ENCODE data around the gene SMAGP.
"Not testable (repeated sequence)": the region's sequence is repeated elsewhere in the genome, so short reads cannot be mapped to it uniquely, and the experiment has no call there.

Gene SMAGP

GRCh38 chr12:51270067-51270950 is at the start of gene SMAGP:
Gene SMAGP (minus strand): TSS chr12:51270415. CDS start chr12:51269278, 1,137 bp downstream.
- Mint-ChIP-seq H3K27ac (peak within 1 kb of the TSS; percentile 85), H3K4me1 (peaks cover 22 to 23% of the 10 kb centered on the region in 2 donors), H3K27me3 (no peaks in the 10 kb centered on the region), H3K4me3 (peak within 1 kb of the TSS; percentile 90 to 92), H3K36me3 (peaks cover 3 to 4% of the 10 kb centered on the region in 2 donors), H3K9me3 (peaks cover 0 to 1% of the 10 kb centered on the region in 2 donors)
- DNase-seq = peak; percentile 65
- ATAC-seq (replicated peaks) = peak; percentile 84 to 86

- H3K36me3 Mint-ChIP-seq = peaks cover 6 to 19% of the 10 kb centered on the region in 2 donors
- DNase-seq (no peak), ATAC-seq (replicated peaks) (peak in 1 of 2 donors; percentile 22)
- peak overlapping the region; percentile 2 to 22 for H3K4me3 Mint-ChIP-seq
- peaks cover 49 to 71% of the 10 kb centered on the region in 2 donors for H3K4me1 Mint-ChIP-seq
- peak overlapping the region; percentile 85 for H3K27ac Mint-ChIP-seq
- no peaks in the 10 kb centered on the region for H3K27me3 Mint-ChIP-seq
- H3K9me3 Mint-ChIP-seq = peaks cover 0 to 2% of the 10 kb centered on the region in 2 donors
Observed at GRCh38 chr12:51318846-51319599, 48.8 kb upstream of the SMAGP start.

GRCh38 chr12:51318057-51318806 is 48.0 kb upstream of the SMAGP start:
- Mint-ChIP-seq H3K4me1 (peaks cover 46 to 69% of the 10 kb centered on the region in 2 donors), H3K4me3 (peak overlapping the region in 1 of 2 donors; percentile 23), H3K36me3 (peaks cover 6 to 19% of the 10 kb centered on the region in 2 donors)
- H3K27ac Mint-ChIP-seq, H3K27me3 Mint-ChIP-seq, H3K9me3 Mint-ChIP-seq, DNase-seq: not testable (repeated sequence)
- ATAC-seq (replicated peaks) = peak; percentile 43 to 67

DNA sequence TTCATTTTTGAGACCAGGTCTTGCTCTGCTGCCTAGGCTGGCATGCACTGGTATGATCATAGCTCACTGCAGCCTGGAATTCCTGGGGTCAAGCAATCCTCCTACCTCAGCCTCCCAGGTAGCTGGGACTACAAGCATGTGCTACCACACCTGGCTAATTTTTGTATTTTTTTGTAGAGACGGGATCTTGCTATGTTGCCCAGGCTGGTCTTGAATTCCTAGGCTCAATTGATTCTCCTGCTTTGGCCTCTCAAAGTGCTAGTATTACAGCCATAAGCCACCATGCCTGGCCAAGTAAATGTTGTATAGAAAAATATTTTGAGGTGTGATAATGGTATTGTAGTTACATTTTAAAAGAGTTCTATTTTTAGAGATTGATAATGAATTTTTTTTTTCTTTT is 41.2 kb upstream of the SMAGP start:
- no peaks in the 10 kb centered on the region for H3K9me3 Mint-ChIP-seq
- H3K4me1 Mint-ChIP-seq = peaks cover 8 to 21% of the 10 kb centered on the region in 2 donors
- no peak for ATAC-seq (replicated peaks)
- H3K27me3 Mint-ChIP-seq = no peaks in the 10 kb centered on the region
- H3K27ac Mint-ChIP-seq = no peak overlapping the region
- H3K4me3 Mint-ChIP-seq = no peak overlapping the region
- H3K36me3 Mint-ChIP-seq = peaks cover 11 to 39% of the 10 kb centered on the region in 2 donors
- no peak for DNase-seq

DNA sequence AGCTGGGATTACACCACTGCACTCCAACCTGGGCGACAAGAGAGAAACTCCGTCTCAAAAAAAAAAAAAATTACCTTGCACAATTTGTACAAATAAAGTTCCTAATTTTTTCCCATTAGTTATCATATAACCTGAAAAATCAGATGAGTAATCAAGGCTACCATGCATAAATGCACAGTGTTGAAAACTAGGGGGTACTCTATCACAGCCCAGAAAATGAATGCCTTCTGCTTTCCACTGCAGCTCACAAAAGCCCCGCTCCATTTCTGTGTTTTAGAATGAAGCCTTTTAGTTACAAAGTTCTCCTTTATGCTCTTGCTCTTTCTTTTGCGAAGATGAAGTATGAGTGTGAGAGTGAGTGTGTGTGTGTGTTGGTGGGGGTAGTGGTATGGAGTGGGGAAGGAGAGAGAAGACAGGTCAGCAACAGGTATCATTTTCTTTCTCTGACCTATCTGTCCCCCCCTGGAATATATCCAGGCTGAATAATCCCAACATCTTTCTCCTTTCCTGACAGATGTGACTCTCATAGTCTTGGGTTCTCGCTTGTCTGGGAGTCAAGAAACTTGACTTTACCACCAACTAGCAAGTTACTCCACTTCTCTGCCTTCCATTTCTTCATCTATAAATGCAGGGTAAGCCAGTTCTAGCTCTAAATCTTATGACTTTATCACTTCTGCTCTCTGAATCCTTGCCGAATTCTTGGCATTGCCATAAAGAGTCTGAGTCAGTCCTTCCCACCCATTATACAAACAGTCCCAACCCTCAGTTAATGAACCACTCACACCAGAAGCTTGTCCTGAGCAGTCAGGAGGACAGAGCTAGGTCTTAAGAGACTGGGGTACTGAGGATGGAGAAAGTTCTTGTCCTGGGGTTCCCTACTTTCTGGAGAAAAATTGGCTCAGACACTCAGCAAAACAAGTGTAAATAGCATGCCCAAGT is 37.7 kb upstream of the SMAGP start:
- peaks cover 11 to 43% of the 10 kb centered on the region in 2 donors for H3K36me3 Mint-ChIP-seq
- ATAC-seq (replicated peaks) (no peak), DNase-seq (no peak)
- H3K27ac Mint-ChIP-seq = no peak overlapping the region
- no peak overlapping the region for H3K4me3 Mint-ChIP-seq
- no peaks in the 10 kb centered on the region for H3K27me3 Mint-ChIP-seq
- no peaks in the 10 kb centered on the region for H3K9me3 Mint-ChIP-seq
- H3K4me1 Mint-ChIP-seq = peaks cover 11 to 17% of the 10 kb centered on the region in 2 donors

DNA sequence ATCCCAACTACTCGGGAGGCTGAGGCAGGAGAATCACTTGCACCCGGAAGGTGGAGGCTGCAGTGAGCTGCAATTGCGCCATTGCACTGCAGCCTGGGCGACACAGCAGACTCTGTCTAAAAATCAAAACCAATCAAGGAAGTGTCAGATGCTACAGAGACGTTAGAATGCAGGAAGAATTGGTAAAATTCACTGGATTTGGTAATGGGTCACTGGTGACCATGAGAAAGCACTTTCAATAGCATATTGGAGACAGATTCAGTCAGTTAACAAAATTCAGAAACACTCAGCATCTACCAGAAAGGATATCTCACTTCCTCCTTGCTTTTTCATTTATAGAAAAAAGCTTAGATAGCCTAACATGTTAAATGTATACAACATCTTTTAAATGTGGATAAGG is 36.3 kb upstream of the SMAGP start:
- H3K27me3 Mint-ChIP-seq = no peaks in the 10 kb centered on the region
- H3K36me3 Mint-ChIP-seq = peaks cover 11 to 44% of the 10 kb centered on the region in 2 donors
- DNase-seq = no peak
- H3K27ac Mint-ChIP-seq = no peak overlapping the region
- H3K4me3 Mint-ChIP-seq = no peak overlapping the region
- peak; percentile 38 to 50 for ATAC-seq (replicated peaks)
- H3K9me3 Mint-ChIP-seq = no peaks in the 10 kb centered on the region
- peaks cover 11 to 17% of the 10 kb centered on the region in 2 donors for H3K4me1 Mint-ChIP-seq

DNA sequence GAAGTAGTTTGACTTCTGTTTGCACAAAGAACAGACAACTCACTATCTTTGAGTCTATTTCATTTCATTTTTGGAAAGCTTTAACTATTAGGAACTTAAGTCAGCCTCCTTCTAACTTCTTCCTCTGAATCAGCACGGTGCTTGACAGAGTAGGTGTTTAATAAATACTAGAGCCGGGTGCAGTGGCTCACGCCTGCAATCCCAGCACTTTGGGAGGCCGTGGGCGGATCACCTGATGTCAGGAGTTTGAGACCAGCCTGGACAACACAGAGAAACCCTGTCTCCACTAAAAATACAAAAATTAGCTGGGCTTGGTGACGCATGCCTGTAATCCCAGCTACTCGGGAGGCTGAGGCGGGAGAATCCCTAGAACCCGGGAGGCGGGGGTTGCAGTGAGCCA is 30.6 kb upstream of the SMAGP start:
- H3K4me1 Mint-ChIP-seq; H3K4me3 Mint-ChIP-seq; H3K9me3 Mint-ChIP-seq; H3K27me3 Mint-ChIP-seq; DNase-seq; ATAC-seq (replicated peaks); H3K27ac Mint-ChIP-seq: not testable (repeated sequence)
- H3K36me3 Mint-ChIP-seq = peaks cover 11 to 31% of the 10 kb centered on the region in 2 donors

DNA sequence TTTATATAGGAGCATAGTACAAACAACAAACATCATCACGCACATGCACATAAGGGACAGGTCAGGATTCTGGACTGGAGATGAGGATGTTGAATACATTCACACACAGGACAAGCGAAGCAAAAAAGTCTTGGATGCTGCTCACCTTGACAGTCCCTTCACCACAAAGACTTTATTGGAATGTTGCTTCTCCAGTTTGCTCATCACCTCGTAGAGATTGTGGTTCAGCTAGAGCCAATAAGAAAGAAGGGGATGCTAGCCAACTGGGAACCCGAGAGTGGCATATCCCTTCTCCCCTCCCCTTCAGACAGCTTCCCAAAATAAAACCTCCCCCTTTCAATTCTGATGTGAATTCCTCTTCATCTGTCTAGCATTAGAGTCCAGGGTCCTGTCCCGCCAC is 25.4 kb upstream of the SMAGP start:
- Mint-ChIP-seq H3K9me3 (no peaks in the 10 kb centered on the region), H3K4me1 (peaks cover 12 to 19% of the 10 kb centered on the region in 2 donors), H3K4me3 (no peak overlapping the region), H3K27me3 (no peaks in the 10 kb centered on the region), H3K27ac (no peak overlapping the region), H3K36me3 (peaks cover 20 to 25% of the 10 kb centered on the region in 2 donors)
- no peak for DNase-seq
- no peak for ATAC-seq (replicated peaks)

GRCh38 chr12:51294097-51294496 is 23.9 kb upstream of the SMAGP start:
- H3K27me3 Mint-ChIP-seq = not testable (repeated sequence)
- H3K27ac Mint-ChIP-seq = peak overlapping the region; percentile 63

DNA sequence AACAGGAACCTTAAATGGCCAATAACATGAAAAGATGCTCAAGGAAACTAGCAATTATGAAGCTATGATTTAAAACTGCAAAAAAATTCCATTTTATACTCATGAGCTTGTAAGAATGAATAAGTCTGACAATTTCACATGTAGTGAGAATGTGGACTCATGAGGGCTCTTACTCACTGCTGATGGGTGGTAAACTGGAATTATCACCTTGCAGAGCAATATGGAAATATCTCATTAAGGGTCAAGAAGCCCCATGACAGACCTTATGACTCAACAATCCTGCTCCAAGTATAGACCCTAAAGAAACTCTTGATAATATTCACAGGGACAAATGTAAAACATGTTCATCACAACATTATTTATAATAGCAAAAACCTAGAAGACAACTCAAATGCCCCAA is 23.5 kb upstream of the SMAGP start:
- Mint-ChIP-seq H3K4me1 (peaks cover 12 to 19% of the 10 kb centered on the region in 2 donors), H3K4me3 (no peak overlapping the region), H3K36me3 (peaks cover 23 to 29% of the 10 kb centered on the region in 2 donors), H3K9me3 (no peaks in the 10 kb centered on the region), H3K27ac (peak overlapping the region; percentile 63), H3K27me3 (no peaks in the 10 kb centered on the region)
- ATAC-seq (replicated peaks) = peak; percentile 63 to 70
- DNase-seq = no peak

More at GRCh38 chr12:51294097-51294496, 23.9 kb upstream of the SMAGP start:
- not testable (repeated sequence) for H3K4me3 Mint-ChIP-seq; ATAC-seq (replicated peaks); DNase-seq; H3K9me3 Mint-ChIP-seq
- H3K36me3 Mint-ChIP-seq = peaks cover 21 to 27% of the 10 kb centered on the region in 2 donors
- H3K4me1 Mint-ChIP-seq = peaks cover 12 to 19% of the 10 kb centered on the region in 2 donors

- H3K36me3 Mint-ChIP-seq = peaks cover 30% of the 10 kb centered on the region in 2 donors
- H3K4me1 Mint-ChIP-seq = peaks cover 12 to 19% of the 10 kb centered on the region in 2 donors
- H3K9me3 Mint-ChIP-seq, DNase-seq, H3K4me3 Mint-ChIP-seq, H3K27ac Mint-ChIP-seq, H3K27me3 Mint-ChIP-seq: not testable (repeated sequence)
- peak; percentile 36 to 65 for ATAC-seq (replicated peaks)
Observed at GRCh38 chr12:51291603-51292513, 21.6 kb upstream of the SMAGP start.

GRCh38 chr12:51285843-51286242 is 15.6 kb upstream of the SMAGP start:
- no peaks in the 10 kb centered on the region for H3K27me3 Mint-ChIP-seq
- peaks cover 14 to 20% of the 10 kb centered on the region in 2 donors for H3K36me3 Mint-ChIP-seq
- H3K27ac Mint-ChIP-seq = no peak overlapping the region
- peaks cover 0 to under 1% of the 10 kb centered on the region in 2 donors for H3K4me1 Mint-ChIP-seq
- H3K4me3 Mint-ChIP-seq = no peak overlapping the region
- ATAC-seq (replicated peaks) = no peak
- no peak for DNase-seq
- no peaks in the 10 kb centered on the region for H3K9me3 Mint-ChIP-seq

All from stimulated activated naive B cell treated with anti-CD40 and anti-IgM and Interleukin-4, amounts not matched to agents 10 μg/mL and 1 μg/mL and 100 μg/mL, for 72 hours (primary cell).